ENCODE data around the gene UST. TPM values are rescaled to one million over a fixed set of nuclear protein-coding genes. Genes with fewer than 3 reads are reported as not detected.
A peak's percentile ranks its signal among the peaks of the same experiment; 100 is the strongest.

Gene UST, protein sequence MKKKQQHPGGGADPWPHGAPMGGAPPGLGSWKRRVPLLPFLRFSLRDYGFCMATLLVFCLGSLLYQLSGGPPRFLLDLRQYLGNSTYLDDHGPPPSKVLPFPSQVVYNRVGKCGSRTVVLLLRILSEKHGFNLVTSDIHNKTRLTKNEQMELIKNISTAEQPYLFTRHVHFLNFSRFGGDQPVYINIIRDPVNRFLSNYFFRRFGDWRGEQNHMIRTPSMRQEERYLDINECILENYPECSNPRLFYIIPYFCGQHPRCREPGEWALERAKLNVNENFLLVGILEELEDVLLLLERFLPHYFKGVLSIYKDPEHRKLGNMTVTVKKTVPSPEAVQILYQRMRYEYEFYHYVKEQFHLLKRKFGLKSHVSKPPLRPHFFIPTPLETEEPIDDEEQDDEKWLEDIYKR
- total RNA-seq = 3.5 and 5.2 TPM in 2 replicates

GRCh38 chr6:148746363-148747144 is at the start of gene UST:
Gene UST, plus strand, starts transcription at chr6:148747030. Its CDS starts 401 bp downstream, at chr6:148747431.
- peak within 1 kb of the TSS; percentile 65 for H3K4me3 ChIP-seq (ENCODE audit: low read depth, low read length)
- TF ChIP-seq, protein P1, sequence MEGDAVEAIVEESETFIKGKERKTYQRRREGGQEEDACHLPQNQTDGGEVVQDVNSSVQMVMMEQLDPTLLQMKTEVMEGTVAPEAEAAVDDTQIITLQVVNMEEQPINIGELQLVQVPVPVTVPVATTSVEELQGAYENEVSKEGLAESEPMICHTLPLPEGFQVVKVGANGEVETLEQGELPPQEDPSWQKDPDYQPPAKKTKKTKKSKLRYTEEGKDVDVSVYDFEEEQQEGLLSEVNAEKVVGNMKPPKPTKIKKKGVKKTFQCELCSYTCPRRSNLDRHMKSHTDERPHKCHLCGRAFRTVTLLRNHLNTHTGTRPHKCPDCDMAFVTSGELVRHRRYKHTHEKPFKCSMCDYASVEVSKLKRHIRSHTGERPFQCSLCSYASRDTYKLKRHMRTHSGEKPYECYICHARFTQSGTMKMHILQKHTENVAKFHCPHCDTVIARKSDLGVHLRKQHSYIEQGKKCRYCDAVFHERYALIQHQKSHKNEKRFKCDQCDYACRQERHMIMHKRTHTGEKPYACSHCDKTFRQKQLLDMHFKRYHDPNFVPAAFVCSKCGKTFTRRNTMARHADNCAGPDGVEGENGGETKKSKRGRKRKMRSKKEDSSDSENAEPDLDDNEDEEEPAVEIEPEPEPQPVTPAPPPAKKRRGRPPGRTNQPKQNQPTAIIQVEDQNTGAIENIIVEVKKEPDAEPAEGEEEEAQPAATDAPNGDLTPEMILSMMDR (IDR thresholded peaks at IDR 0.05; ENCODE audit: insufficient read depth, low read length, poor library complexity, severe bottlenecking) = peak; percentile 54
- DNase-seq (ENCODE audit: low read depth) = peak; percentile 59
- no peaks in the 10 kb centered on the region for H3K36me3 ChIP-seq (ENCODE audit: control insufficient read depth, insufficient read depth, low read length)
- H3K27me3 ChIP-seq (ENCODE audit: control insufficient read depth, insufficient read depth, low read length) = peaks cover 9% of the 10 kb centered on the region

GRCh38 chr6:148697895-148698440 is 48.9 kb upstream of the UST start:
- no peaks in the 10 kb centered on the region for H3K27me3 ChIP-seq (ENCODE audit: control insufficient read depth, insufficient read depth, low read length)
- H3K4me3 ChIP-seq (ENCODE audit: low read depth, low read length) = no peak overlapping the region
- H3K36me3 ChIP-seq (ENCODE audit: control insufficient read depth, insufficient read depth, low read length) = no peaks in the 10 kb centered on the region
- no peak for DNase-seq (ENCODE audit: low read depth)
- TF ChIP-seq, protein P1 (IDR thresholded peaks at IDR 0.05; ENCODE audit: insufficient read depth, low read length, poor library complexity, severe bottlenecking) = no peak

DNA sequence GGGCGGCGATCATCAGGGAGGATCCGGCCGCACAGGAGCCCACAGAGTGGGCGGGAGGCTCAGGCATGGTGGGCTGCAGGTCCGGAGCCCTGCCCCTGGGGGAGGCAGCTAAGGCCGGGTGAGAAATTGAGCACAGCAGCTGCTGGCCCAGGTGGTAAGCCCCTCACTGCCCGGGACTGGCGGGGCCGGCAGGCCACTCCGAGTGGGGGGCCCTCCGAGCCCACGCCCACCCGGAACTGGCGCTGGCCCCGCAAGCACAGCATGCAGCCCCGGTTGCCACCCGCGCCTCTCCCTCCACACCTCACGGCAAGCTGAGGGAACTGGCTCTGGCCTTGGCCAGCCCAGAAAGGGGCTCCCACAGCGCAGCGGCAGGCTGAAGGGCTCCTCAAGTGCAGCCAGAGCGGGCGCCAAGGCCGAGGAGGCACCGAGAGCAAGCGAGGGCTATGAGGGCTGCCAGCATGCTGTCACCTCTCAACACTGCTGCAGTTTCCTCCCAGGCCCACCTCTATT is 48.1 kb upstream of the UST start:
- TF ChIP-seq, protein P1 (IDR thresholded peaks at IDR 0.05; ENCODE audit: insufficient read depth, low read length, poor library complexity, severe bottlenecking) = no peak

GRCh38 chr6:148700047-148700715 is 46.6 kb upstream of the UST start:
- Histone ChIP-seq H3K27me3 (ENCODE audit: control insufficient read depth, insufficient read depth, low read length) (no peaks in the 10 kb centered on the region), H3K4me3 (ENCODE audit: low read depth, low read length) (no peak overlapping the region), H3K36me3 (ENCODE audit: control insufficient read depth, insufficient read depth, low read length) (no peaks in the 10 kb centered on the region)
- TF ChIP-seq, protein P1 (IDR thresholded peaks at IDR 0.05; ENCODE audit: insufficient read depth, low read length, poor library complexity, severe bottlenecking) = no peak
- no peak for DNase-seq (ENCODE audit: low read depth)

More for the DNA sequence above, 48.1 kb upstream of the UST start:
- DNase-seq (ENCODE audit: low read depth) = no peak
- Histone ChIP-seq H3K4me3 (ENCODE audit: low read depth, low read length) (no peak overlapping the region), H3K27me3 (ENCODE audit: control insufficient read depth, insufficient read depth, low read length) (no peaks in the 10 kb centered on the region), H3K36me3 (ENCODE audit: control insufficient read depth, insufficient read depth, low read length) (no peaks in the 10 kb centered on the region)

GRCh38 chr6:148700741-148701311 is 46.0 kb upstream of the UST start:
- DNase-seq (ENCODE audit: low read depth) = no peak
- Histone ChIP-seq H3K4me3 (ENCODE audit: low read depth, low read length) (peak overlapping the region; percentile 14), H3K27me3 (ENCODE audit: control insufficient read depth, insufficient read depth, low read length) (no peaks in the 10 kb centered on the region), H3K36me3 (ENCODE audit: control insufficient read depth, insufficient read depth, low read length) (no peaks in the 10 kb centered on the region)
- TF ChIP-seq, protein P1 (IDR thresholded peaks at IDR 0.05; ENCODE audit: insufficient read depth, low read length, poor library complexity, severe bottlenecking) = no peak
